NCI-H2196 (cell line): ENCODE results near the gene ABHD6.
"Not testable (repeated sequence)": the region's sequence is repeated elsewhere in the genome, so short reads cannot be mapped to it uniquely, and the experiment has no call there.

Experiments used
- DNase-seq: peaks from one replicate; lab custom pipeline; 2025; ENCODE audit not compliant: unreplicated experiment; lab: John Stamatoyannopoulos, UW

ABHD6 gene

DNA sequence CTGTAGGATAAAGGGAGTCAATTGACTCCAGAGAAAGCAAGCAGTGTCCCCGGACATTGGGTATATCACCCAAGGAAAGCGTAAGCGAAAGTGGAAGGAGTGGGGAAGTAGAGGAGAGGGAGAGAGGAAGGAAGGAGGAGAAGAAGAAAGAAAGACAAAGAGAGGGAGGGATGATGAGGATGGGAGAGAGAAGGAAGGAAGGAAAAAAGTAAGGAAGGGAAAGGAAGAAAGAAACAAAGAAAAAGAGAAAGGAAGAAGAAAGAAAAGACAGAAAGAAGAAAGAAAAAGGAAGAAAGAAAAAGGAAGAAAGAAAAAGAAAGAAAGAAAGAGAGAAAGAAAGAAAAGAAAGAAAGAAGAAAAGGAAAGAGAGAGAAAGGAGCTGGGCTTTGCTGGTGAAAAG is 27.7 kb upstream of the ABHD6 start:
- DNase-seq = no peak

- no peak for DNase-seq
Measured at GRCh38 chr3:58210761-58211460, 26.7 kb upstream of the ABHD6 start, which contains the start of gene DNASE1L3. Gene DNASE1L3 (minus strand): TSS chr3:58210972. CDS start chr3:58210906, 66 bp downstream.

- DNase-seq = no peak
Measured at GRCh38 chr3:58214484-58215316, 22.9 kb upstream of the ABHD6 start.

GRCh38 chr3:58215317-58216025 is 22.1 kb upstream of the ABHD6 start:
- no peak for DNase-seq

DNA sequence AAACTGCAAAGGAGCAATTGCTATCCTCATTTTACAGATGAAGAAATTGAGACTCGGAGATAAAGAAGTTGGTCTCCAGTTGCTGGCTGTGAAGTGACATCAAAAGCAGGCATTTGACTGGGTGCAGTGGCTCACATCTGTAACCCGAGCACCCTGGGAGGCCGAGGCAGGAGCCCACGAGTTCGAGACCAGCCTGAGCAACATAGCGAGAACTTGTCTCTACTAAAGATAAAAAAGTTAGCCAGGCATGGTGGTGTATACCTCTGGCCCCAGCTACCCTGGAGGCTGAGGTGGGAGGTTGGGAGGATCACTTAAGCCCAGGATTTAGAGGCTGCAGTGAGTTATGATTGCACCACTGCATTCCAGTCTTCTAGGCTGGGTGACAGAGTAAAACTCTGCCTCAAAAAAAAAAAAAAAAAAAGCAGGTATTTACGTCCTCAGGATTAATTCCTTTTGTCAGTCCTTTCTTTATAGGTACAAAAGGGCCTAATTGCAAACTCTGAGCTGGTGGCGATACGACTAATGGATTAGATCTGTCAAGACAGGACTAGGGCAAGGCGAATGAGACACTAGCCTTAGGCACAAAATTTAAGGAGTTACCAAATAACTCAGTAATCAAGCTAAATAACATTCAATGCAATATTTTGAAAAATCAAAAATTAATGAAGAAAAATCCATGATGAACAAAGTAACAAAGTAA is 20.9 kb upstream of the ABHD6 start:
- no peak for DNase-seq

DNA sequence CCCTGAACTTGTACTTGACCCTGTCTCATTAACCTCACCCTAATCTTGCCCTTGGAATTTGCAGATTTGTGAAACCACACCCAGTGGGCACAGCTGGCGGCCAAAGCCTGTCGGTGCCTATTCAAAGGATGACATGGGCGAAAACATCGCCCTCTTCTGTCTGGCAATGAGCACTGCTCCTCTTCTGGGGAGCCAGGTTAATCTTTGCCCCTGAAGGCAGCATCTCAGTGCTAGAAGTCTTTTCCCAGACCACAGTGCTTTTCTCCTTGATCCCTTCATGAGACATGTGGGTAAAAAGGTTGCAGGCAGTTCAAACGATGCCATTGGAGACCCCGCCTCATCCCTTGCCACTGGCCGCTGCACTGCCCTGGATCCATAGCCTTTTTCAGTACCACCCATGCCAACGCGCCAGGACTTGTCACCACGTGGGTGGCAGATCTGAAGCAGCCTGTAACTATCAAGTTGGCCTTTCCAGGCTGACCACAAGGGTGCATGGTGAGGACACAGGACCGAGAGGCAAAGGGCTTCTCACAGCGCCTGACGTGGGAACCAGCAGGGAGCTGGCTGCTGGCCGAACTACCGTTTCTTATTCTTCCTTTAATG is 20.3 kb upstream of the ABHD6 start:
- peak; percentile 12 for DNase-seq

DNA sequence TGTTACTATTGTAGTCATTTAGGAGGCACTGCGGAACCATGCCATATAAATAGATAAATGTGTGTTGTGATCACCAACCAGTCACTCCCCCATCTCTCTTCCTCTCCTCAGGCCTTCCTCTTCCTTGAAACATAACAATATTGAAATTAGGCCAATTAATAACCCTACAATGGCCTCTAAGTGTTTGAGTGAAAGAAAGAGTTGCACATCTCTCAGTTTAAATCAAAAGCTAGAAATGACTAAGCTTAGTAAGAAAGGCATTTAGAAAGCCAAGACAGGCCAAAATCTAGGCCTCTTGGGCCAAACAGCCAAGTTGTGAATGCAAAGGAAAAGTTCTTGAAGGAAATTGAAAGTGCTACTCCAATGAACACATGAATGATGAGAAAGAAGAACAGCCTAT is 18.7 kb upstream of the ABHD6 start:
- DNase-seq = no peak

DNA sequence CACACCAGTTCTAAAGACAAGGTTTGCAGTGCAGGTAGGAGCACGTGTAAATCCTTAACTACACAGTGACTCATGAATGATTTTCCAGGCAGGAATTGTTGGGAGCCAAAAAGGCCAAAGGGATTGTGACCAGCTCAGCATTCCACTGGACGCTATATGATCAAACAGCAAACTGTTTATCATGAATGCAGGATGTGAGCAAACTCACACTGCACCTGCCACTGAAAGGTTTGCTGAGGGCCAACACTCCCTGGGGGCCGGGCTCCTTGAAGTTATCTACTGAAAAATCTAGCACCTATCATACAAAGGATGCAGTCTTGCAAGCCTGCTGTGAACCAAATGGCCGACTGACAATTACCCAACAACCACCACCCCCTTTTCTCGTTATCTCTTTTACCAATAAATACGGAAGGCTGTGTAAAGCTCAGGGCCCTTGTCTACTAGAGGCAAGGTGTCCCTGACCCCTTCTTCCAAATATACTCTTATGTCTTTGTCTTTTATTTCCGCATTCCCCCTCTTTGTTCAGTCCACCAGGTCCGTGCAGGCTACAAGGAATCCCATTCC is 15.3 kb upstream of the ABHD6 start:
- DNase-seq = no peak

- no peak for DNase-seq
Measured at GRCh38 chr3:58223855-58224254, 13.7 kb upstream of the ABHD6 start.

GRCh38 chr3:58227933-58228332 is 9.7 kb upstream of the ABHD6 start:
- DNase-seq = not testable (repeated sequence)

DNA sequence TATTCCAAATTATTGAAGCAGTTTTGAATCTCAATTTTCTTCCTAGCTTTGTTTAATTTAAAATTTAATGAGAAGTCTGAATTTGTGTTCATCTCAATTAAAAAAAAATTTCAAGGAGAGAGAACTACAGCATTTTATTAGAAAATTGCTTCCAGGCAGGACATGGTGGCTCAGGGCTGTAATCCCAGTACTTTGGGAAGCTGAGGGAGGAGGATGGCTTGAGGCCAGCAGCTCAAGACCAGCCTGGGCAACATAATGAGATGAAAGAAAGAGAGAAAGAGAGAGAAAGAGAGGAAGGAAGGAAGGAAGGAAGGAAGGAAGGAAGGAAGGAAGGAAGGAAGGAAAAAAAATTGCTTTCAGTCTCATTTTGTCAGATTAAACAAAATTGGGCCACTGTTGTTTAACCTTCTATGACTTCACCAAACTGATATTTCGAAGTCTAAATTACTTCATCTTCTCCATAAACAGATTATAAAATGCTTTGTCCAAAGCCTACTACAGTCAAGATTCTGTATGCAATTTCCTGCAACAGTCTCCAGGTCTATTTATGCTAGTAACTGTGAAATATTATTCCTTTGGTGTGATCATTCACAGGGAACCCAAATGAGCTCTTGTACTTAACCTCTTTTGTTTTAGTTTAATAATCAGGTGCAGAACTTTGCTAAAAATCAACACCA is 6.6 kb upstream of the ABHD6 start:
- DNase-seq = no peak

DNA sequence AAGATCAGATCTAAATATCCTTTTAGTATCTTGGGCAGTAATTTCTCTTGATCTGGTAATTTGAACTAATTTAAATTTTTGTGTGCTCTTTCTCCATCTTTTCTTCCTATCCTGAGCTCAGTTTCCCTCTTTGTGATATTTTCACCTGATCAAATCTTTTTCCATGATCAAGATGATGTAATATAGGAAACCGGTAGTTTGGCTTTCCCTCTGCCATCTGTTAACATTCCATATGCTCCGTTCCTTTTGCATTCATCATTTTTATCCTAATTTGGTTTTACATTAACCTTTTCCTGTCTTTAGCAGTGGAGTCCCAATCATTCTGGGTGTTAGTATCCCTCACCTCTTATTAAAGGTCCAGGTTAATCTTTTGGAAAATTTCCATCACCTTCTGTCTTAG is 5.9 kb upstream of the ABHD6 start:
- no peak for DNase-seq

- DNase-seq = no peak
Measured at GRCh38 chr3:58234516-58234931, 3.1 kb upstream of the ABHD6 start.

DNA sequence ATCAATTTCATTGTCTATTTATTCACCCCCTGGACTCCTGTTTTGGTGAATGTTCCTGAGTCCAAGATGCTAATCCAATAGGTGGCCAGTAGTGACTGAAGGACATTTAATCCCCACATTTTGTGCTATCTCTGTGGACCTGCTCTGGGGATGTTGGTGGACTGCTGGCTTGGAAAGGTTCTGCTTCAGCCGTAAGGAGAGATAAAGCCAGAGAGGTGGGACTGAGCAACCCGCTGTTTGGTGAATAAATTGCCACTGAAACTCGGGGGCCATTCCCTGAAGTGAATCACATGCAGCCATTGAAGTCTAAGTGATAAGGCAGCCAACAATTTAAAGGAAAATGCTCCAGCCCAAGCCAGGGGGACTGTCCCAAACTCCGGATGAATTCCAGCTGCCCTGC is 1.6 kb upstream of the ABHD6 start:
- no peak for DNase-seq

- no peak for DNase-seq
Measured at GRCh38 chr3:58236527-58237237, 910 bp upstream of the ABHD6 start.

- no peak for DNase-seq
Measured at GRCh38 chr3:58237941-58238681, 519 bp downstream of the ABHD6 start.

- no peak for DNase-seq
Measured at GRCh38 chr3:58238830-58239229, 1.2 kb downstream of the ABHD6 start.

GRCh38 chr3:58241306-58242044 is 3.9 kb downstream of the ABHD6 start:
- no peak for DNase-seq
